Uterus (tissue), 2 donors: ENCODE data around the gene OR8B8.

Experiments
- POLR2A ChIP-seq, 2 donors: fragments of 450-650 bp; IDR thresholded peaks; one replicate each; pipeline ENCODE4 v1.6.1; 2016; ENCODE audit warnings: antibody characterized with exemption in 2 of 2, mild to moderate bottlenecking in 1 of 2, moderate library complexity in 1 of 2
- TF ChIP-seq, protein P1 (sequence below), 4 experiments: fragments of 200-600 bp in 2 of 4; fragments of 450-650 bp in 2 of 4; sonication (generic) in 2 of 4; IDR thresholded peaks; one replicate each; pipeline ENCODE4 v1.5.1; 2016 to 2019; ENCODE audit warnings: antibody characterized with exemption in 4 of 4, mild to moderate bottlenecking in 2 of 4, moderate library complexity in 1 of 4

DNA sequence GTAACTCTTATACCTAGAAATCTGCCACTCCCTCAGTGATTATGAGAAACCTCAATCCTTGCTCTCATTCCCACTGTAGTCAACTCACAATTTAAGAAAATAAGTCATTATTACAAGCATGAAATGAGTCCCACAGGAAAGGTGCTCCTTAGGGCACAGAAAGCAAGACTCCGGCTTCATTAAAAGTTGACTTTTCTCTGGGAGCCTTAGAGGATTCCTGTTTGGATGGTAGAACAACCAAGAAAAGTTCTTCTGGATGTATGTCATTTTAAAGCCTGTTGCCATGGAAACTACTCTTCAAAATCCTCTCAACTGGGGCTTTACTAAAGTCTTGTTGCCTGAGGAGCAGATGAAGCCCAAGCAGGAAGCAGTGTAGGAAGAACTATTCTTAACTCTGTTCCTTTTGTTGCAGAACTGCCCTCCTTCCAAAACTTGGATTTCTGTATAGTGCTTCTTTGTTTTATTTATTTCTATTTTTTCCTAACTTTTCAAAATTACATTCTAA, at the start of gene OR8B8:
- TF ChIP-seq, protein P1, sequence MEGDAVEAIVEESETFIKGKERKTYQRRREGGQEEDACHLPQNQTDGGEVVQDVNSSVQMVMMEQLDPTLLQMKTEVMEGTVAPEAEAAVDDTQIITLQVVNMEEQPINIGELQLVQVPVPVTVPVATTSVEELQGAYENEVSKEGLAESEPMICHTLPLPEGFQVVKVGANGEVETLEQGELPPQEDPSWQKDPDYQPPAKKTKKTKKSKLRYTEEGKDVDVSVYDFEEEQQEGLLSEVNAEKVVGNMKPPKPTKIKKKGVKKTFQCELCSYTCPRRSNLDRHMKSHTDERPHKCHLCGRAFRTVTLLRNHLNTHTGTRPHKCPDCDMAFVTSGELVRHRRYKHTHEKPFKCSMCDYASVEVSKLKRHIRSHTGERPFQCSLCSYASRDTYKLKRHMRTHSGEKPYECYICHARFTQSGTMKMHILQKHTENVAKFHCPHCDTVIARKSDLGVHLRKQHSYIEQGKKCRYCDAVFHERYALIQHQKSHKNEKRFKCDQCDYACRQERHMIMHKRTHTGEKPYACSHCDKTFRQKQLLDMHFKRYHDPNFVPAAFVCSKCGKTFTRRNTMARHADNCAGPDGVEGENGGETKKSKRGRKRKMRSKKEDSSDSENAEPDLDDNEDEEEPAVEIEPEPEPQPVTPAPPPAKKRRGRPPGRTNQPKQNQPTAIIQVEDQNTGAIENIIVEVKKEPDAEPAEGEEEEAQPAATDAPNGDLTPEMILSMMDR (IDR thresholded peaks at IDR 0.05) = no peak
- TF ChIP-seq POLR2A (IDR thresholded peaks at IDR 0.05) = no peak
